ENCODE measurements around the gene CMIP. TPM values are rescaled to one million over a fixed set of nuclear protein-coding genes. Genes with fewer than 3 reads are reported as not detected.

The CMIP gene
- polyA plus RNA-seq, 1 donor from 2014 or later: 15.1 TPM

- no peak overlapping the region for H3K27ac ChIP-seq (ENCODE audit: low read length)
- H3K79me2 ChIP-seq (replicated peaks; ENCODE audit: insufficient read depth, low read length): peaks cover 56% of the 10 kb centered on the region
- no peak for TF ChIP-seq REST (IDR thresholded peaks at IDR 0.05; ENCODE audit: borderline replicate concordance)
- no peak for TF ChIP-seq EP300 (conservative IDR thresholded peaks at IDR 0.05; ENCODE audit: poor library complexity, severe bottlenecking)
- TF ChIP-seq POLR2AphosphoS5 (IDR thresholded peaks at IDR 0.05): no peak
- TF ChIP-seq TAF1 (IDR thresholded peaks at IDR 0.05; ENCODE audit: low read depth): no peak
- TF ChIP-seq SMC3 (conservative IDR thresholded peaks at IDR 0.05; ENCODE audit: poor library complexity): no peak
- no peak for TF ChIP-seq MXI1 (conservative IDR thresholded peaks at IDR 0.05; ENCODE audit: poor library complexity, severe bottlenecking)
- no peaks in the 10 kb centered on the region for H4K20me1 ChIP-seq (ENCODE audit: insufficient read depth)
- no peak overlapping the region for H3K4me2 ChIP-seq (ENCODE audit: low read length)
- no peak overlapping the region for H2AFZ ChIP-seq (ENCODE audit: low read depth, low read length)
- no peaks in the 10 kb centered on the region for H3K36me3 ChIP-seq (ENCODE audit: insufficient read depth, low read length)
- H3K27me3 ChIP-seq (ENCODE audit: insufficient read depth, low read depth, low read length): no peaks in the 10 kb centered on the region
- no peak overlapping the region for H3K4me3 ChIP-seq (ENCODE audit: low read length)
- H3F3A ChIP-seq (ENCODE audit: insufficient read depth, low read length, poor library complexity, severe bottlenecking): peaks cover 3% of the 10 kb centered on the region
- no peaks in the 10 kb centered on the region for H3K9me3 ChIP-seq (ENCODE audit: low read length)
- no peaks in the 10 kb centered on the region for H3K9me2 ChIP-seq (ENCODE audit: insufficient read depth, low read length)
- no peak overlapping the region for H3K9ac ChIP-seq (ENCODE audit: low read length)
Measured at GRCh38 chr16:81545470-81546250, 101.1 kb downstream of the CMIP start.

- Histone ChIP-seq H3K36me3 (ENCODE audit: insufficient read depth, low read length) (no peaks in the 10 kb centered on the region), H3F3A (ENCODE audit: insufficient read depth, low read length, poor library complexity, severe bottlenecking) (peaks cover 3% of the 10 kb centered on the region), H3K9ac (ENCODE audit: low read length) (no peak overlapping the region), H3K27me3 (ENCODE audit: insufficient read depth, low read depth, low read length) (no peaks in the 10 kb centered on the region), H3K9me3 (ENCODE audit: low read length) (no peaks in the 10 kb centered on the region), H3K4me2 (ENCODE audit: low read length) (no peak overlapping the region), H2AFZ (ENCODE audit: low read depth, low read length) (no peak overlapping the region), H3K4me3 (ENCODE audit: low read length) (no peak overlapping the region), H4K20me1 (ENCODE audit: insufficient read depth) (no peaks in the 10 kb centered on the region), H3K79me2 (replicated peaks; ENCODE audit: insufficient read depth, low read length) (peaks cover 61% of the 10 kb centered on the region), H3K9me2 (ENCODE audit: insufficient read depth, low read length) (no peaks in the 10 kb centered on the region), H3K27ac (ENCODE audit: low read length) (no peak overlapping the region)
- no peak for TF ChIP-seq TAF1 (IDR thresholded peaks at IDR 0.05; ENCODE audit: low read depth)
Measured at GRCh38 chr16:81546781-81547180, 102.2 kb downstream of the CMIP start.

GRCh38 chr16:81547194-81547938 is 102.8 kb downstream of the CMIP start:
- Histone ChIP-seq H3K9ac (ENCODE audit: low read length) (no peak overlapping the region), H3K27me3 (ENCODE audit: insufficient read depth, low read depth, low read length) (no peaks in the 10 kb centered on the region), H3K9me2 (ENCODE audit: insufficient read depth, low read length) (no peaks in the 10 kb centered on the region), H3F3A (ENCODE audit: insufficient read depth, low read length, poor library complexity, severe bottlenecking) (no peaks in the 10 kb centered on the region), H3K4me2 (ENCODE audit: low read length) (no peak overlapping the region), H4K20me1 (ENCODE audit: insufficient read depth) (no peaks in the 10 kb centered on the region), H2AFZ (ENCODE audit: low read depth, low read length) (no peak overlapping the region), H3K36me3 (ENCODE audit: insufficient read depth, low read length) (no peaks in the 10 kb centered on the region), H3K4me3 (ENCODE audit: low read length) (no peak overlapping the region), H3K27ac (ENCODE audit: low read length) (no peak overlapping the region), H3K9me3 (ENCODE audit: low read length) (no peaks in the 10 kb centered on the region), H3K79me2 (replicated peaks; ENCODE audit: insufficient read depth, low read length) (peaks cover 55% of the 10 kb centered on the region)
- no peak for TF ChIP-seq EP300 (conservative IDR thresholded peaks at IDR 0.05; ENCODE audit: poor library complexity, severe bottlenecking)
